Measurements from ENCODE around the gene CLPX.

Gene CLPX

GRCh38 chr15:65134538-65134937 is 50.6 kb downstream of the CLPX start:
- no peaks in the 10 kb centered on the region for H3K9me3 ChIP-seq (ENCODE audit: low read depth, low read length)
- TF ChIP-seq EZH2 (IDR thresholded peaks at IDR 0.05) (no peak), FOXP2 (optimal IDR thresholded peaks at IDR 0.05; ENCODE audit: control extremely low read depth, extremely low read length, insufficient read depth) (no peak), POLR2AphosphoS5 (IDR thresholded peaks at IDR 0.05; ENCODE audit: borderline replicate concordance, low read depth, low read length) (no peak)
- DNase-seq (ENCODE audit: low read depth, low spot score), result no peak
- H3K27ac ChIP-seq, result no peak overlapping the region
- H3K9ac ChIP-seq (ENCODE audit: insufficient read length), result no peak overlapping the region
- peaks cover 7% of the 10 kb centered on the region; the same call in 1 of the 2 replicates for H3K36me3 ChIP-seq (ENCODE audit: insufficient read depth, low read length)
- H3K4me3 ChIP-seq, result peak overlapping the region; percentile 94

- TF ChIP-seq POLR2AphosphoS5 (IDR thresholded peaks at IDR 0.05; ENCODE audit: borderline replicate concordance, low read depth, low read length), result peak; percentile 89
- TF ChIP-seq FOXP2 (optimal IDR thresholded peaks at IDR 0.05; ENCODE audit: control extremely low read depth, extremely low read length, insufficient read depth), result no peak
- TF ChIP-seq EZH2 (IDR thresholded peaks at IDR 0.05), result no peak
- Histone ChIP-seq H3K36me3 (ENCODE audit: insufficient read depth, low read length) (peaks cover 14% of the 10 kb centered on the region), H3K9me3 (ENCODE audit: low read depth, low read length) (no peaks in the 10 kb centered on the region), H3K9ac (ENCODE audit: insufficient read length) (peak within 1 kb of the TSS; percentile 88), H3K4me3 (peak within 1 kb of the TSS; percentile 94), H3K27ac (peak within 1 kb of the TSS; percentile 75)
- DNase-seq (ENCODE audit: low read depth, low spot score), result peak; percentile 73
These were observed 51.5 kb downstream of the CLPX start, which contains the start of gene PDCD7 for GRCh38 chr15:65133548-65134200. Gene PDCD7, minus strand, starts transcription at chr15:65133808. Its CDS starts 27 bp downstream, at chr15:65133781.

- Histone ChIP-seq H3K27ac (no peak overlapping the region), H3K9ac (ENCODE audit: insufficient read length) (peak overlapping the region; percentile 88), H3K9me3 (ENCODE audit: low read depth, low read length) (no peaks in the 10 kb centered on the region), H3K4me3 (peak overlapping the region; percentile 94), H3K36me3 (ENCODE audit: insufficient read depth, low read length) (peaks cover 20% of the 10 kb centered on the region)
- DNase-seq (ENCODE audit: low read depth, low spot score), result no peak
- TF ChIP-seq EZH2 (IDR thresholded peaks at IDR 0.05), result no peak
- no peak for TF ChIP-seq POLR2AphosphoS5 (IDR thresholded peaks at IDR 0.05; ENCODE audit: borderline replicate concordance, low read depth, low read length)
- no peak for TF ChIP-seq FOXP2 (optimal IDR thresholded peaks at IDR 0.05; ENCODE audit: control extremely low read depth, extremely low read length, insufficient read depth)
These were observed 52.1 kb downstream of the CLPX start for GRCh38 chr15:65132878-65133547.

- Histone ChIP-seq H3K36me3 (ENCODE audit: insufficient read depth, low read length) (peaks cover 38% of the 10 kb centered on the region), H3K9ac (ENCODE audit: insufficient read length) (no peak overlapping the region), H3K4me3 (no peak overlapping the region), H3K9me3 (ENCODE audit: low read depth, low read length) (no peaks in the 10 kb centered on the region), H3K27ac (no peak overlapping the region)
- TF ChIP-seq EZH2 (IDR thresholded peaks at IDR 0.05) (no peak), FOXP2 (optimal IDR thresholded peaks at IDR 0.05; ENCODE audit: control extremely low read depth, extremely low read length, insufficient read depth) (no peak), POLR2AphosphoS5 (IDR thresholded peaks at IDR 0.05; ENCODE audit: borderline replicate concordance, low read depth, low read length) (no peak)
- DNase-seq (ENCODE audit: low read depth, low spot score), result no peak
These were observed 54.2 kb downstream of the CLPX start for GRCh38 chr15:65130941-65131340.

GRCh38 chr15:65115542-65115941 is 69.6 kb downstream of the CLPX start:
- H3K4me3 ChIP-seq, result no peak overlapping the region
- peaks cover 39% of the 10 kb centered on the region for H3K36me3 ChIP-seq (ENCODE audit: insufficient read depth, low read length)
- H3K9ac ChIP-seq (ENCODE audit: insufficient read length), result no peak overlapping the region
- no peak overlapping the region for H3K27ac ChIP-seq
- H3K9me3 ChIP-seq (ENCODE audit: low read depth, low read length), result no peaks in the 10 kb centered on the region
- TF ChIP-seq EZH2 (IDR thresholded peaks at IDR 0.05), result no peak
- TF ChIP-seq POLR2AphosphoS5 (IDR thresholded peaks at IDR 0.05; ENCODE audit: borderline replicate concordance, low read depth, low read length), result no peak
- no peak for TF ChIP-seq FOXP2 (optimal IDR thresholded peaks at IDR 0.05; ENCODE audit: control extremely low read depth, extremely low read length, insufficient read depth)
- DNase-seq (ENCODE audit: low read depth, low spot score), result no peak

- no peak for TF ChIP-seq FOXP2 (optimal IDR thresholded peaks at IDR 0.05; ENCODE audit: control extremely low read depth, extremely low read length, insufficient read depth)
- TF ChIP-seq EZH2 (IDR thresholded peaks at IDR 0.05), result no peak
- TF ChIP-seq POLR2AphosphoS5 (IDR thresholded peaks at IDR 0.05; ENCODE audit: borderline replicate concordance, low read depth, low read length), result no peak
- Histone ChIP-seq H3K36me3 (ENCODE audit: insufficient read depth, low read length) (peaks cover 39% of the 10 kb centered on the region), H3K4me3 (no peak within 1 kb of the TSS), H3K9me3 (ENCODE audit: low read depth, low read length) (no peaks in the 10 kb centered on the region), H3K9ac (ENCODE audit: insufficient read length) (no peak within 1 kb of the TSS), H3K27ac (no peak within 1 kb of the TSS)
- no peak for DNase-seq (ENCODE audit: low read depth, low spot score)
These were observed 70.1 kb downstream of the CLPX start, which contains the start of gene UBAP1L for GRCh38 chr15:65115086-65115485. Gene UBAP1L, minus strand, starts transcription at chr15:65115200. Its CDS starts 8,985 bp downstream, at chr15:65106215.

GRCh38 chr15:65110676-65111292 is 74.4 kb downstream of the CLPX start:
- H3K4me3 ChIP-seq, result no peak overlapping the region
- no peaks in the 10 kb centered on the region for H3K9me3 ChIP-seq (ENCODE audit: low read depth, low read length)
- TF ChIP-seq FOXP2 (optimal IDR thresholded peaks at IDR 0.05; ENCODE audit: control extremely low read depth, extremely low read length, insufficient read depth), result no peak
- TF ChIP-seq POLR2AphosphoS5 (IDR thresholded peaks at IDR 0.05; ENCODE audit: borderline replicate concordance, low read depth, low read length), result no peak
- no peak for TF ChIP-seq EZH2 (IDR thresholded peaks at IDR 0.05)
- peaks cover 5% of the 10 kb centered on the region for H3K36me3 ChIP-seq (ENCODE audit: insufficient read depth, low read length)
- no peak for DNase-seq (ENCODE audit: low read depth, low spot score)
- no peak overlapping the region for H3K27ac ChIP-seq
- H3K9ac ChIP-seq (ENCODE audit: insufficient read length), result no peak overlapping the region

- TF ChIP-seq FOXP2 (optimal IDR thresholded peaks at IDR 0.05; ENCODE audit: control extremely low read depth, extremely low read length, insufficient read depth) (no peak), POLR2AphosphoS5 (IDR thresholded peaks at IDR 0.05; ENCODE audit: borderline replicate concordance, low read depth, low read length) (no peak), EZH2 (IDR thresholded peaks at IDR 0.05) (no peak)
- no peak for DNase-seq (ENCODE audit: low read depth, low spot score)
- Histone ChIP-seq H3K4me3 (no peak overlapping the region), H3K9me3 (ENCODE audit: low read depth, low read length) (no peaks in the 10 kb centered on the region), H3K36me3 (ENCODE audit: insufficient read depth, low read length) (peaks cover 3% of the 10 kb centered on the region; the same call in 1 of the 2 replicates), H3K27ac (no peak overlapping the region), H3K9ac (ENCODE audit: insufficient read length) (no peak overlapping the region)
These were observed 79.0 kb downstream of the CLPX start for GRCh38 chr15:65106011-65106590.

Measured in SK-N-MC (cell line).